ENCODE measurements around the gene ZNF697. TPM values are rescaled to one million over a fixed set of nuclear protein-coding genes. Genes with fewer than 3 reads are reported as not detected.
A peak's percentile ranks its signal among the peaks of the same experiment; 100 is the strongest.

The ZNF697 gene
- total RNA-seq, 1 experiment from 2014 or later = 7.1 TPM

- ATAC-seq (no peak), DNase-seq (ENCODE audit: low read depth, low spot score) (no peak)
- intact Hi-C loops (cut with micrococcal nuclease; ENCODE audit: unreplicated experiment) = no loop called here
- in situ Hi-C loops (cut with HindIII; ENCODE audit: low pct_unique_long_range_greater_than_20kb, low sequenced_read_pairs) = no loop called here
- Histone ChIP-seq H3K4me1 (ENCODE audit: control insufficient read depth, insufficient read depth, low read length) (peaks cover 4% of the 10 kb centered on the region), H3K36me3 (ENCODE audit: control insufficient read depth, insufficient read depth, low read length) (no peaks in the 10 kb centered on the region), H3K27me3 (ENCODE audit: control insufficient read depth, insufficient read depth, low read length) (peaks cover 3% of the 10 kb centered on the region; the same call in 1 of the 2 replicates), H3K27ac (ENCODE audit: low read length) (no peak overlapping the region), H3K4me3 (ENCODE audit: low read depth in 2 of 2, low read length in 2 of 2) (no peak overlapping the region), H3K9me3 (ENCODE audit: control insufficient read depth, insufficient read depth, low read depth, low read length) (no peaks in the 10 kb centered on the region)
- BruUV-seq (replicated peaks) = no TSS peak
- POLR2A ChIA-PET = no interaction called here
- CTCF ChIA-PET = interaction anchor here (0.7 to 2.2 kb wide), 3 partner anchors 60 to 397 kb away, joined by 3 to 13 read pairs (median 5); no protein-coding TSS in a partner anchor
- no peak for TF ChIP-seq POLR2AphosphoS5 (IDR thresholded peaks at IDR 0.05; ENCODE audit: low read depth, low read length)
- TF ChIP-seq REST (IDR thresholded peaks at IDR 0.05; ENCODE audit: insufficient read depth in 1 of 2, low read depth in 2 of 2, low read length in 1 of 2) = no peak
- TF ChIP-seq TCF7L2 (IDR thresholded peaks at IDR 0.05; ENCODE audit: low read depth, low read length) = no peak
- TF ChIP-seq SIN3A (IDR thresholded peaks at IDR 0.05; ENCODE audit: borderline replicate concordance, insufficient read depth, low read depth, low read length) = no peak
- TF ChIP-seq CTCF (IDR thresholded peaks at IDR 0.05) = no peak
Measured at GRCh38 chr1:119676571-119677206, 28.6 kb upstream of the ZNF697 start.

GRCh38 chr1:119675349-119676345 lies 27.6 kb upstream of the ZNF697 start:
- Histone ChIP-seq H3K9me3 (ENCODE audit: control insufficient read depth, insufficient read depth, low read depth, low read length) (no peaks in the 10 kb centered on the region), H3K4me3 (ENCODE audit: low read depth in 2 of 2, low read length in 2 of 2) (peak overlapping the region; percentile 28 to 46), H3K4me1 (ENCODE audit: control insufficient read depth, insufficient read depth, low read length) (peaks cover 4% of the 10 kb centered on the region), H3K36me3 (ENCODE audit: control insufficient read depth, insufficient read depth, low read length) (no peaks in the 10 kb centered on the region), H3K27me3 (ENCODE audit: control insufficient read depth, insufficient read depth, low read length) (peaks cover 3% of the 10 kb centered on the region; the same call in 1 of the 2 replicates), H3K27ac (ENCODE audit: low read length) (no peak overlapping the region)
- in situ Hi-C loops (cut with HindIII; ENCODE audit: low pct_unique_long_range_greater_than_20kb, low sequenced_read_pairs) = no loop called here
- intact Hi-C loops (cut with micrococcal nuclease; ENCODE audit: unreplicated experiment) = no loop called here
- TF ChIP-seq POLR2AphosphoS5 (IDR thresholded peaks at IDR 0.05; ENCODE audit: low read depth, low read length) = no peak
- peak; percentile 85 for TF ChIP-seq CTCF (IDR thresholded peaks at IDR 0.05)
- ATAC-seq (peak; percentile 89), DNase-seq (ENCODE audit: low read depth, low spot score) (peak; percentile 73)
- no TSS peak for BruUV-seq (replicated peaks)
- POLR2A ChIA-PET = no interaction called here
- CTCF ChIA-PET = interaction anchor here (0.5 to 2.3 kb wide), 14 partner anchors 10 to 396 kb away, joined by 3 to 14 read pairs (median 4); partner anchors contain the start of genes PHGDH and ZNF697

All from Panc1 (cell line).